SW480 (cell line): ENCODE measurements around the gene RFX7.

Experiments
- DNase-seq: peaks from one replicate; pipeline ENCODE4 v3.0.0-alpha.2; 2016; ENCODE audit warnings: low spot score

Gene RFX7

GRCh38 chr15:56045068-56045748 lies 198.5 kb downstream of the RFX7 start:
- DNase-seq, result no peak

- no peak for DNase-seq
Observed at GRCh38 chr15:56042982-56043980, 200.4 kb downstream of the RFX7 start.

GRCh38 chr15:56042498-56042897 lies 201.2 kb downstream of the RFX7 start:
- peak; percentile 41 for DNase-seq

GRCh38 chr15:56042031-56042430 lies 201.6 kb downstream of the RFX7 start:
- no peak for DNase-seq

- peak; percentile 90 for DNase-seq
Observed at GRCh38 chr15:56040081-56041035, 203.3 kb downstream of the RFX7 start.

GRCh38 chr15:56038707-56039106 lies 205.0 kb downstream of the RFX7 start:
- DNase-seq, result no peak

GRCh38 chr15:56038015-56038414 lies 205.7 kb downstream of the RFX7 start:
- DNase-seq, result no peak
